ENCODE results near the gene GPR160. TPM values are rescaled to one million over a fixed set of nuclear protein-coding genes. Genes with fewer than 3 reads are reported as not detected.

Gene GPR160
- total and polyA plus RNA-seq, 2 of the 13 experiments (the other 11 are each of a cell fraction or from before 2014, with no cell fraction given), result 12.1 to 23.2 TPM

DNA sequence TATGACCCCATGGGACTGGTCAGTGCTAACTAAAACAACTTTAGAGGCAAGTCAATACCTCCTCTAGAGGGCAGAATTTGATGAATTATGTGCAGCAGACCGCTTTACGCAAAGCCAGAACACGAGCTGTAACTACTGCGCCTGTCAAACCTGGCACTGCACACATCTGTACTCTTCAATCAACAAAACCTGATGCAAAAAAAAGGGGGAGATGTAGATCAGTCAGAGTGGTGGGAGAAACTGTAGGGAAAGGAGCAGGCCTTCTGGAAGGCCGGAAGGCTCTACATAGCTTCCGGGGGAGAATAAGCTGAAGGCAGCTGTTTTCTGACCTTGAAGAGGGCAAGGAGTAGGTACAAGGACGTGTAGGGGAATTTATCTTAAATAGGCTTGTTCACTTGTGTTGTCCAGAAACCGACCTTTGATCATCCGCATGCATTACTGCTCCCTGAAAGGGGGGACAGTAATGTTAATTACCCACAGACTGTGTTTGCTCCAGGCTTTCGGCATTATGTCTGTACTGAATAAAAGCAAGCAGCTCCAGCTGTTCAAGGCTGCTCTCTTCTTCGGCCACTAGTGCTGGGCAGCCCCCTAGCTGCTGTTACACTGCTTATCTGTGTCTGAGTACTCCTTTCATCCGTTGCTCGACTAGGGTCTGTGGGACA lies 41.0 kb downstream of the GPR160 start (continued):
- TF ChIP-seq NFE2L1 (CRISPR knock-in tag; IDR thresholded peaks at IDR 0.05; ENCODE audit: borderline replicate concordance) (no peak), ZNF180 (CRISPR knock-in tag; IDR thresholded peaks at IDR 0.05; ENCODE audit: borderline replicate concordance, low read depth) (no peak), HMG20B (CRISPR knock-in tag; conservative IDR thresholded peaks at IDR 0.05) (peak; percentile 40; the same call in 1 of the 2 replicates), FOXP1 (IDR thresholded peaks at IDR 0.05) (no peak), FOXP1 (CRISPR knock-in tag; IDR thresholded peaks at IDR 0.05) (peak; percentile 47; the same call in 1 of the 2 replicates), PRPF4 (IDR thresholded peaks at IDR 0.05; ENCODE audit: low read depth, low read length, poor library complexity, severe bottlenecking) (no peak), GPN1 (CRISPR knock-in tag; IDR thresholded peaks at IDR 0.05; ENCODE audit: borderline replicate concordance) (no peak), BRCA1 (CRISPR knock-in tag; IDR thresholded peaks at IDR 0.05) (no peak), BCL6 (CRISPR knock-in tag; IDR thresholded peaks at IDR 0.05) (0 out of 2 replicates have a peak, but pooled peaks have one; percentile 8), ZNF557 (CRISPR knock-in tag; IDR thresholded peaks at IDR 0.05) (no peak), FOXK1 (CRISPR knock-in tag; IDR thresholded peaks at IDR 0.05; ENCODE audit: borderline replicate concordance, low read depth) (no peak), DMAP1 (CRISPR knock-in tag; IDR thresholded peaks at IDR 0.05) (no peak), CENPX (CRISPR knock-in tag; IDR thresholded peaks at IDR 0.05) (no peak), RBFOX2 (IDR thresholded peaks at IDR 0.05; ENCODE audit: low read depth, low read length) (no peak), TOE1 (CRISPR knock-in tag; IDR thresholded peaks at IDR 0.05) (no peak), ZNF3 (CRISPR knock-in tag; IDR thresholded peaks at IDR 0.05) (0 out of 2 replicates have a peak, but pooled peaks have one; percentile 36), GATAD1 (CRISPR knock-in tag; IDR thresholded peaks at IDR 0.05) (0 out of 2 replicates have a peak, but pooled peaks have one; percentile 30), ZNF749 (CRISPR knock-in tag; IDR thresholded peaks at IDR 0.05; ENCODE audit: borderline replicate concordance) (no peak)
- TF ChIP-seq, protein P1, sequence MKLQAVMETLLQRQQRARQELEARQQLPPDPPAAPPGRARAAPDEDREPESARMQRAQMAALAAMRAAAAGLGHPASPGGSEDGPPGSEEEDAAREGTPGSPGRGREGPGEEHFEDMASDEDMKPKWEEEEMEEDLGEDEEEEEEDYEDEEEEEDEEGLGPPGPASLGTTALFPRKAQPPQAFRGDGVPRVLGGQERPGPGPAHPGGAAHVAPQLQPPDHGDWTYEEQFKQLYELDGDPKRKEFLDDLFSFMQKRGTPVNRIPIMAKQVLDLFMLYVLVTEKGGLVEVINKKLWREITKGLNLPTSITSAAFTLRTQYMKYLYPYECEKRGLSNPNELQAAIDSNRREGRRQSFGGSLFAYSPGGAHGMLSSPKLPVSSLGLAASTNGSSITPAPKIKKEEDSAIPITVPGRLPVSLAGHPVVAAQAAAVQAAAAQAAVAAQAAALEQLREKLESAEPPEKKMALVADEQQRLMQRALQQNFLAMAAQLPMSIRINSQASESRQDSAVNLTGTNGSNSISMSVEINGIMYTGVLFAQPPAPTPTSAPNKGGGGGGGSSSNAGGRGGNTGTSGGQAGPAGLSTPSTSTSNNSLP (IDR thresholded peaks at IDR 0.05; ENCODE audit: low read depth, low read length), result no peak
- TF ChIP-seq, protein P2, sequence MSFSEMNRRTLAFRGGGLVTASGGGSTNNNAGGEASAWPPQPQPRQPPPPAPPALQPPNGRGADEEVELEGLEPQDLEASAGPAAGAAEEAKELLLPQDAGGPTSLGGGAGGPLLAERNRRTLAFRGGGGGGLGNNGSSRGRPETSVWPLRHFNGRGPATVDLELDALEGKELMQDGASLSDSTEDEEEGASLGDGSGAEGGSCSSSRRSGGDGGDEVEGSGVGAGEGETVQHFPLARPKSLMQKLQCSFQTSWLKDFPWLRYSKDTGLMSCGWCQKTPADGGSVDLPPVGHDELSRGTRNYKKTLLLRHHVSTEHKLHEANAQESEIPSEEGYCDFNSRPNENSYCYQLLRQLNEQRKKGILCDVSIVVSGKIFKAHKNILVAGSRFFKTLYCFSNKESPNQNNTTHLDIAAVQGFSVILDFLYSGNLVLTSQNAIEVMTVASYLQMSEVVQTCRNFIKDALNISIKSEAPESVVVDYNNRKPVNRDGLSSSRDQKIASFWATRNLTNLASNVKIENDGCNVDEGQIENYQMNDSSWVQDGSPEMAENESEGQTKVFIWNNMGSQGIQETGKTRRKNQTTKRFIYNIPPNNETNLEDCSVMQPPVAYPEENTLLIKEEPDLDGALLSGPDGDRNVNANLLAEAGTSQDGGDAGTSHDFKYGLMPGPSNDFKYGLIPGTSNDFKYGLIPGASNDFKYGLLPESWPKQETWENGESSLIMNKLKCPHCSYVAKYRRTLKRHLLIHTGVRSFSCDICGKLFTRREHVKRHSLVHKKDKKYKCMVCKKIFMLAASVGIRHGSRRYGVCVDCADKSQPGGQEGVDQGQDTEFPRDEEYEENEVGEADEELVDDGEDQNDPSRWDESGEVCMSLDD (CRISPR knock-in tag; IDR thresholded peaks at IDR 0.05; ENCODE audit: borderline replicate concordance), result 0 out of 2 replicates have a peak, but pooled peaks have one; percentile 76
- TF ChIP-seq, protein P3, sequence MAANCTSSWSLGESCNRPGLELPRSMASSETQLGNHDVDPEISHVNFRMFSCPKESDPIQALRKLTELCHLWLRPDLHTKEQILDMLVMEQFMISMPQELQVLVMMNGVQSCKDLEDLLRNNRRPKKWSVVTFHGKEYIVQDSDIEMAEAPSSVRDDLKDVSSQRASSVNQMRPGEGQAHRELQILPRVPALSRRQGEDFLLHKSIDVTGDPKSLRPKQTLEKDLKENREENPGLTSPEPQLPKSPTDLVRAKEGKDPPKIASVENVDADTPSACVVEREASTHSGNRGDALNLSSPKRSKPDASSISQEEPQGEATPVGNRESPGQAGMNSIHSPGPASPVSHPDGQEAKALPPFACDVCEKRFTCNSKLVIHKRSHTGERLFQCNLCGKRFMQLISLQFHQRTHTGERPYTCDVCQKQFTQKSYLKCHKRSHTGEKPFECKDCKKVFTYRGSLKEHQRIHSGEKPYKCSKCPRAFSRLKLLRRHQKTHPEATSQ (CRISPR knock-in tag; IDR thresholded peaks at IDR 0.05; ENCODE audit: borderline replicate concordance), result 0 out of 2 replicates have a peak, but pooled peaks have one; percentile 31
- TF ChIP-seq, protein P4, sequence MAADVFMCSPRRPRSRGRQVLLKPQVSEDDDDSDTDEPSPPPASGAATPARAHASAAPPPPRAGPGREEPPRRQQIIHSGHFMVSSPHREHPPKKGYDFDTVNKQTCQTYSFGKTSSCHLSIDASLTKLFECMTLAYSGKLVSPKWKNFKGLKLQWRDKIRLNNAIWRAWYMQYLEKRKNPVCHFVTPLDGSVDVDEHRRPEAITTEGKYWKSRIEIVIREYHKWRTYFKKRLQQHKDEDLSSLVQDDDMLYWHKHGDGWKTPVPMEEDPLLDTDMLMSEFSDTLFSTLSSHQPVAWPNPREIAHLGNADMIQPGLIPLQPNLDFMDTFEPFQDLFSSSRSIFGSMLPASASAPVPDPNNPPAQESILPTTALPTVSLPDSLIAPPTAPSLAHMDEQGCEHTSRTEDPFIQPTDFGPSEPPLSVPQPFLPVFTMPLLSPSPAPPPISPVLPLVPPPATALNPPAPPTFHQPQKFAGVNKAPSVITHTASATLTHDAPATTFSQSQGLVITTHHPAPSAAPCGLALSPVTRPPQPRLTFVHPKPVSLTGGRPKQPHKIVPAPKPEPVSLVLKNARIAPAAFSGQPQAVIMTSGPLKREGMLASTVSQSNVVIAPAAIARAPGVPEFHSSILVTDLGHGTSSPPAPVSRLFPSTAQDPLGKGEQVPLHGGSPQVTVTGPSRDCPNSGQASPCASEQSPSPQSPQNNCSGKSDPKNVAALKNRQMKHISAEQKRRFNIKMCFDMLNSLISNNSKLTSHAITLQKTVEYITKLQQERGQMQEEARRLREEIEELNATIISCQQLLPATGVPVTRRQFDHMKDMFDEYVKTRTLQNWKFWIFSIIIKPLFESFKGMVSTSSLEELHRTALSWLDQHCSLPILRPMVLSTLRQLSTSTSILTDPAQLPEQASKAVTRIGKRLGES (CRISPR knock-in tag; IDR thresholded peaks at IDR 0.05; ENCODE audit: borderline replicate concordance), result no peak
